ENCODE data around the gene MLF2. TPM values are rescaled to one million over a fixed set of nuclear protein-coding genes. Genes with fewer than 3 reads are reported as not detected.
"Not testable (repeated sequence)": the region's sequence is repeated elsewhere in the genome, so short reads cannot be mapped to it uniquely, and the experiment has no call there.

Gene MLF2
- total RNA-seq, 1 donor from 2014 or later: 102 TPM

DNA sequence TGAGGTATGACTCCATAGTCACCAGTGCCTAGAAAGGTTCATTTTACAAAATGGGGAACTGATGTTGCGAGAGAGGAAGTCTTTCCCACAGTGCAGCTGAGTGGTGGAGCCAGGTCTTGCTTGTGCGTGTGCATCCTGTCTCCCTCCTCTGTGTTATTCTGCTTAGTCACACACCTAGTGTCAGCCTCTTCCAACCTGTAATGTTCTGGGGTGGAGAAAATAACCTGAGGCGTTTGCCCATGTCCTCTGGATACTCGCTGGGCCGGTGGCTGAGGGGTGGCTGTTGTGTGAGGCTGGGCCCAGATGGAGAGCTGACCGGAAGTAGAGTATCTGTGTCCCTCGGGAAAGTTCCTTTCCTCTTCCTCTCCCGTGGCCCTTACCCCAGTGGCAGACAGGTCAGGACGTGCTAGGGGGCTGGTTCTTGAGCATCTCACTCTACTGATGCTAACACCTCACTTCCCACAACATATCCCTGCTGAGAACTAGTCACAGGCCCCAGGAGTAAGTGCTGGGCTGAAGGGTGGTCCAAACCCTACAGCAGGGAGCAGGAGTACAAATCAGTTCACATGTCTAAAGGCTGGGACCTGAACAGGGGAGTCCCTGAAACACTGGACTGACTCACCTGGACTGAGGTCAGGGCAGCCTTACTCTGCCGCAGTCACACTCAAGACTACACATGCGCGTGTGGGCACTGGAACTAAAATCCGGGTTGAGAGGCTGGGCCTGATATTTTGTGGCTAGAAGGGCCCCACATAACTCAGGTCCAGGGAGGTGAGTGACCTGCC is 7.0 kb downstream of the MLF2 start:
- ATAC-seq (ENCODE audit: low read depth) (peak; percentile 96), DNase-seq (peak; percentile 25)
- peaks cover 44% of the 10 kb centered on the region for H3K36me3 Mint-ChIP-seq (ENCODE audit: low read depth)
- intact Hi-C loops (cut with micrococcal nuclease): loop anchor here (1.0 kb wide), 1 partner anchor 22 kb away; the partner anchor contains the start of gene COPS7A
- H3K9me3 Mint-ChIP-seq: peaks cover 4% of the 10 kb centered on the region
- no peaks in the 10 kb centered on the region for H3K27me3 Mint-ChIP-seq
- ChIA-PET POLR2A (interaction anchor here (0.6 to 4.0 kb wide), 6 partner anchors 7 to 118 kb away, joined by 3 to 18 read pairs (median 8); partner anchors contain the start of genes CDCA3, COPS7A, MLF2 and USP5), CTCF (interaction anchor here (1.2 to 1.4 kb wide), 2 partner anchors 21 to 33 kb away, joined by 4 read pairs; partner anchors contain the start of gene PTMS)
- peaks cover 23% of the 10 kb centered on the region for H3K4me1 Mint-ChIP-seq
- TF ChIP-seq, protein P1, sequence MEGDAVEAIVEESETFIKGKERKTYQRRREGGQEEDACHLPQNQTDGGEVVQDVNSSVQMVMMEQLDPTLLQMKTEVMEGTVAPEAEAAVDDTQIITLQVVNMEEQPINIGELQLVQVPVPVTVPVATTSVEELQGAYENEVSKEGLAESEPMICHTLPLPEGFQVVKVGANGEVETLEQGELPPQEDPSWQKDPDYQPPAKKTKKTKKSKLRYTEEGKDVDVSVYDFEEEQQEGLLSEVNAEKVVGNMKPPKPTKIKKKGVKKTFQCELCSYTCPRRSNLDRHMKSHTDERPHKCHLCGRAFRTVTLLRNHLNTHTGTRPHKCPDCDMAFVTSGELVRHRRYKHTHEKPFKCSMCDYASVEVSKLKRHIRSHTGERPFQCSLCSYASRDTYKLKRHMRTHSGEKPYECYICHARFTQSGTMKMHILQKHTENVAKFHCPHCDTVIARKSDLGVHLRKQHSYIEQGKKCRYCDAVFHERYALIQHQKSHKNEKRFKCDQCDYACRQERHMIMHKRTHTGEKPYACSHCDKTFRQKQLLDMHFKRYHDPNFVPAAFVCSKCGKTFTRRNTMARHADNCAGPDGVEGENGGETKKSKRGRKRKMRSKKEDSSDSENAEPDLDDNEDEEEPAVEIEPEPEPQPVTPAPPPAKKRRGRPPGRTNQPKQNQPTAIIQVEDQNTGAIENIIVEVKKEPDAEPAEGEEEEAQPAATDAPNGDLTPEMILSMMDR (IDR thresholded peaks at IDR 0.05): no peak
- peak overlapping the region; percentile 95 for H3K27ac Mint-ChIP-seq
- H3K4me3 Mint-ChIP-seq: peak overlapping the region; percentile 53

DNA sequence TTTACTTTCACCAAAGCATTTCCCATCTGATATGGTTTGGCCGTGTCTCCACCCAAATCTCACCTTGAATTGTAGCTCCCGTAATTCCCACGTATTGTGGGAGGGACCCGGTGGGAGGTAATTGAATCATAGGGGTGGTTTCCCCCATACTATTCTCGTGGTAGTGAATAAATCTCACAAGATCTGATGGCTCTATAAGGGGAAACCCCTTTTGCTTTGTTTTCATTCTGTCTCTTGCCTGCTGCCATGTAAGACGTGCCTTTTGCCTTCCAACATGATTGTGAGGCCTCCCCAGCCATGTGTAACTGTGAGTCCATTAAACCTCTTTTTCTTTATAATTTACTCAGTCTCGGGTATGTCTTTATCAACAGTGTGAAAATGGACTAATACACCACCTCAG is 9.6 kb downstream of the MLF2 start:
- CTCF ChIA-PET; H3K9me3 Mint-ChIP-seq; H3K27me3 Mint-ChIP-seq; H3K4me3 Mint-ChIP-seq; ATAC-seq (ENCODE audit: low read depth); DNase-seq; intact Hi-C loops (cut with micrococcal nuclease); H3K27ac Mint-ChIP-seq: not testable (repeated sequence)
- Mint-ChIP-seq H3K36me3 (ENCODE audit: low read depth) (peaks cover 19% of the 10 kb centered on the region), H3K4me1 (peaks cover 23% of the 10 kb centered on the region)
- POLR2A ChIA-PET: interaction anchor here (0.6 to 4.0 kb wide), 3 partner anchors 10 to 25 kb away, joined by 5 to 17 read pairs (median 11); partner anchors contain the start of genes COPS7A and MLF2

DNA sequence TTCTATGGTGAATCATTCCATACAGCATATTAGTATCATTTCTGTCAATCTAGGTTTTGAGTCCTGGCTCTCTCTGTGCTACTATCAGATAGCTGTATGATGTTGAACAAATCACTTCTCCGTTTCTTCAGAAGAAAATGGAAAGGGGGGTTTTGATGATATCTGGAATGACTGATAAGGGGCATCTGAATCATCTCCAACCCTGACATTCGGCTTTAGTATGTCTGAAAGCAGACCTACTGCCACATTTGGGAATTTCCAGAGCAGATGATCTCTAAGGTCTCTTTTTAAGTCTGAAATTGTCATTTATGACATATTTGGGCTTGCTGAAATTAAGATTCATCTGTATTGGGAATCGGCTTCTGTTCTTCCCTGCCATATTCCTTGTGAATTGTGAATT is 10.1 kb downstream of the MLF2 start:
- POLR2A ChIA-PET: interaction anchor here (0.6 to 4.0 kb wide), 3 partner anchors 11 to 25 kb away, joined by 5 to 17 read pairs (median 11); partner anchors contain the start of genes COPS7A and MLF2
- Mint-ChIP-seq H3K27ac (no peak overlapping the region), H3K36me3 (ENCODE audit: low read depth) (peaks cover 14% of the 10 kb centered on the region), H3K27me3 (no peaks in the 10 kb centered on the region), H3K9me3 (peaks cover 4% of the 10 kb centered on the region), H3K4me1 (peaks cover 23% of the 10 kb centered on the region), H3K4me3 (no peak overlapping the region)
- intact Hi-C loops (cut with micrococcal nuclease): no loop called here
- DNase-seq (no peak), ATAC-seq (ENCODE audit: low read depth) (no peak)
- TF ChIP-seq, protein P1 (IDR thresholded peaks at IDR 0.05): no peak
- CTCF ChIA-PET: no interaction called here

DNA sequence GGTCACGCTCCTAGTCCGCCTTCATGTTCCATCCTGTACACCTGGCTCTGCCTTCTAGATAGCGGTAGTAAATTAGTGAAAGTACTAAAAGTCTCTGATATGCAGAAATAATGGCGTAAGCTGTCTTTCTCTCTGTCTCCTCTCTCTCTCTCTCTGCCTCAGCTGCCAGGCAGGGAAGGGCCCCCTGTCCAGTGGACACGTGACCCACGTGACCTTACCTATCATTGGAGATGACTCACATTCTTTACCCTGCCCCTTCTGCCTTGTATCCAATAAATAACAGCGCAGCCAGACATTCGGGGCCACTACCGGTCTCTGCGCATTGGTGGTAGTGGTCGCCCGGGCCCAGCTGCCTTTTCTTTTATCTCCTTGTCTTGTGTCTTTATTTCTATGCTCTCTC is 10.9 kb downstream of the MLF2 start:
- H3K4me1 Mint-ChIP-seq: peaks cover 20% of the 10 kb centered on the region
- intact Hi-C loops (cut with micrococcal nuclease); CTCF ChIA-PET; H3K9me3 Mint-ChIP-seq; H3K4me3 Mint-ChIP-seq; H3K36me3 Mint-ChIP-seq (ENCODE audit: low read depth); ATAC-seq (ENCODE audit: low read depth); DNase-seq; H3K27me3 Mint-ChIP-seq; H3K27ac Mint-ChIP-seq: not testable (repeated sequence)
- POLR2A ChIA-PET: interaction anchor here (1.3 to 4.0 kb wide), 2 partner anchors 11 to 18 kb away, joined by 5 to 17 read pairs; partner anchors contain the start of genes COPS7A and MLF2

DNA sequence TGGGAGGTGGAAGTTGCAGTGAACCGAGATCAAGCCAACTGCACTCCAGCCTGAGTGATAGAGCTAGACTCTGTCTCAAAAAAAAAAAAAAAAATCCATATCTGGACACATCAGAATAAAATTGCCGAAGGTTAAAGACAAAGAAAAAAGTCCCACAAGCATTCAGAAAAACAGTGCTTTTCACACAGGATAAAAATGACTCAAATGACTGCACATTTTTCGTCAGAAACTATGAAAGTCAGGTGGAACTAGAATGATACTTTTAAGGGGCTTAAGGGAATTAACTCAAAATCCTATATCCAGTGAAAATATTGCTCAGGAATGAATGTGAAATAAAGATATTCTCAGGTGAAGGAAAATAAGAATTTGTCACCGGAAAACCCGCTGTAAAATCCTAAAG is 16.2 kb downstream of the MLF2 start:
- DNase-seq (no peak), ATAC-seq (ENCODE audit: low read depth) (no peak)
- Mint-ChIP-seq H3K36me3 (ENCODE audit: low read depth) (peaks cover 24% of the 10 kb centered on the region), H3K4me1 (no peaks in the 10 kb centered on the region), H3K27ac (no peak overlapping the region), H3K9me3 (no peaks in the 10 kb centered on the region), H3K27me3 (no peaks in the 10 kb centered on the region), H3K4me3 (no peak overlapping the region)
- CTCF ChIA-PET: interaction anchor here (1.6 kb wide), 1 partner anchor 16 kb away, joined by 6 read pairs; the partner anchor contains the start of gene MLF2
- intact Hi-C loops (cut with micrococcal nuclease): no loop called here
- TF ChIP-seq, protein P1 (IDR thresholded peaks at IDR 0.05): no peak
- POLR2A ChIA-PET: interaction anchor here (1.6 kb wide), 1 partner anchor 13 kb away, joined by 4 read pairs; the partner anchor contains the start of gene COPS7A
